Lower lobe of right lung (tissue), 2 donors: Measurements from ENCODE around the gene ATRAID. TPM values are rescaled to one million over a fixed set of nuclear protein-coding genes. Genes with fewer than 3 reads are reported as not detected.

Experiments
- ATAC-seq, 2 donors: fragments of 200-7000 bp; cut with Tn5 transposase; one replicate each; pipeline ENCODE4 v1.9.1; 2020 to 2022; ENCODE audit warnings: mild to moderate bottlenecking in 2 of 2, moderate library complexity in 2 of 2
- DNase-seq: peaks from one replicate; pipeline ENCODE4 v3.0.0-alpha.2; 2020
- H3K27ac ChIP-seq: fragments of 200-600 bp; one replicate; pipeline ENCODE4 v1.8.0; 2022
- H3K27me3 ChIP-seq: fragments of 200-600 bp; one replicate; pipeline ENCODE4 v1.8.0; 2022; ENCODE audit warnings: low read depth
- H3K36me3 ChIP-seq: fragments of 200-600 bp; one replicate; pipeline ENCODE4 v1.8.0; 2022; ENCODE audit warnings: mild to moderate bottlenecking
- H3K4me1 ChIP-seq: fragments of 200-600 bp; one replicate; pipeline ENCODE4 v1.8.0; 2022
- H3K4me3 ChIP-seq: fragments of 200-600 bp; one replicate; pipeline ENCODE4 v1.8.0; 2022; ENCODE audit warnings: mild to moderate bottlenecking
- H3K9me3 ChIP-seq: fragments of 200-600 bp; one replicate; pipeline ENCODE4 v1.8.0; 2022
- intact Hi-C: fragments of 100-400 bp; cut with DNase I; formaldehyde crosslinking; loops from one replicate; pipeline ENCODE4 v1.11.0; 2022
- total RNA-seq: library from RNA; stranded (reverse); fragmentation: NEBNext Ultra II Directional; extraction: Animal tissue kit (Norgen Biotek cat#: 25700); gene quantifications from one replicate; pipeline ENCODE4 v1.2.1, GENCODE V29; 2021
- TF ChIP-seq, protein P1 (sequence below): fragments of 200-600 bp; IDR thresholded peaks from one replicate; pipeline ENCODE4 v1.8.0; 2022; ENCODE audit warnings: antibody characterized with exemption, mild to moderate bottlenecking
- donor health status: DM: no; HTN: yes; CAD: no; lungs with severe emphysema.

The ATRAID gene
- total RNA-seq, 1 donor from 2014 or later: 102 TPM

GRCh38 chr2:27212626-27213471, 1.0 kb downstream of the ATRAID start:
- peak overlapping the region; percentile 87 for H3K4me3 ChIP-seq
- no peaks in the 10 kb centered on the region for H3K9me3 ChIP-seq
- TF ChIP-seq, protein P1, sequence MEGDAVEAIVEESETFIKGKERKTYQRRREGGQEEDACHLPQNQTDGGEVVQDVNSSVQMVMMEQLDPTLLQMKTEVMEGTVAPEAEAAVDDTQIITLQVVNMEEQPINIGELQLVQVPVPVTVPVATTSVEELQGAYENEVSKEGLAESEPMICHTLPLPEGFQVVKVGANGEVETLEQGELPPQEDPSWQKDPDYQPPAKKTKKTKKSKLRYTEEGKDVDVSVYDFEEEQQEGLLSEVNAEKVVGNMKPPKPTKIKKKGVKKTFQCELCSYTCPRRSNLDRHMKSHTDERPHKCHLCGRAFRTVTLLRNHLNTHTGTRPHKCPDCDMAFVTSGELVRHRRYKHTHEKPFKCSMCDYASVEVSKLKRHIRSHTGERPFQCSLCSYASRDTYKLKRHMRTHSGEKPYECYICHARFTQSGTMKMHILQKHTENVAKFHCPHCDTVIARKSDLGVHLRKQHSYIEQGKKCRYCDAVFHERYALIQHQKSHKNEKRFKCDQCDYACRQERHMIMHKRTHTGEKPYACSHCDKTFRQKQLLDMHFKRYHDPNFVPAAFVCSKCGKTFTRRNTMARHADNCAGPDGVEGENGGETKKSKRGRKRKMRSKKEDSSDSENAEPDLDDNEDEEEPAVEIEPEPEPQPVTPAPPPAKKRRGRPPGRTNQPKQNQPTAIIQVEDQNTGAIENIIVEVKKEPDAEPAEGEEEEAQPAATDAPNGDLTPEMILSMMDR: no peak
- DNase-seq (no peak), ATAC-seq (peak; percentile 31 to 37)
- peaks cover 31% of the 10 kb centered on the region for H3K36me3 ChIP-seq
- no peaks in the 10 kb centered on the region for H3K27me3 ChIP-seq
- intact Hi-C loops: no loop called here
- peaks cover 26% of the 10 kb centered on the region for H3K4me1 ChIP-seq
- H3K27ac ChIP-seq: peak overlapping the region; percentile 100

DNA sequence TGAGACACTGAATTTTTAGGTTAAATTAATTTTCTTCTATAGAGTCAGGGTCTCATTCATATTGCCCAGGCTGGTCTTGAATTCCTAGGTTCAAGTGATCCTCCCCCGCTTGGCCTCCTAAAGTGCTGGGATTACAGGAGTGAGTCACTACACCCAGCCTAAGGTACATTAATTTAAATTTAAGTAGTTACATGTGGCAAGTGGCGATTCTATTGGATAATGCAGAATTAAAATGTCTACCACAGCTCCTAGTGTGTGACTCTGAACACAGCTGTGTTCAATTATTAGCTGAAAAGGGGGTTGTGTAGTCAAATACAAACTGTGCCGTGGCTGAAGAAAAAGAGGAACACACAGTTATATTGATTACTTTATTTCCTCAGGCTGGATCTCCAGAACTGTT, 3.1 kb downstream of the ATRAID start:
- no peaks in the 10 kb centered on the region for H3K27me3 ChIP-seq
- H3K36me3 ChIP-seq: peaks cover 11% of the 10 kb centered on the region
- intact Hi-C loops: no loop called here
- H3K4me3 ChIP-seq: no peak overlapping the region
- no peaks in the 10 kb centered on the region for H3K9me3 ChIP-seq
- no peak for DNase-seq
- H3K27ac ChIP-seq: no peak overlapping the region
- ATAC-seq: no peak
- H3K4me1 ChIP-seq: peaks cover 32% of the 10 kb centered on the region
- TF ChIP-seq, protein P1: no peak

- intact Hi-C loops: no loop called here
- H3K4me3 ChIP-seq: peak overlapping the region; percentile 74
- peak overlapping the region; percentile 66 for H3K27ac ChIP-seq
- TF ChIP-seq, protein P1: no peak
- peaks cover 9% of the 10 kb centered on the region for H3K36me3 ChIP-seq
- no peaks in the 10 kb centered on the region for H3K27me3 ChIP-seq
- no peak for DNase-seq
- no peak for ATAC-seq
- no peaks in the 10 kb centered on the region for H3K9me3 ChIP-seq
- peaks cover 26% of the 10 kb centered on the region for H3K4me1 ChIP-seq
These were observed 4.7 kb downstream of the ATRAID start for GRCh38 chr2:27216416-27217137.

- H3K4me3 ChIP-seq: peak within 1 kb of the TSS; percentile 74
- ATAC-seq (peak; percentile 97), DNase-seq (peak; percentile 93)
- H3K27me3 ChIP-seq: no peaks in the 10 kb centered on the region
- intact Hi-C loops: no loop called here
- H3K27ac ChIP-seq: peak within 1 kb of the TSS; percentile 66
- H3K9me3 ChIP-seq: no peaks in the 10 kb centered on the region
- H3K4me1 ChIP-seq: peaks cover 26% of the 10 kb centered on the region
- TF ChIP-seq, protein P1: peak; percentile 39
- peaks cover 17% of the 10 kb centered on the region for H3K36me3 ChIP-seq
These were observed 5.6 kb downstream of the ATRAID start, which contains the start of gene CAD for GRCh38 chr2:27217173-27218121. Gene CAD (plus strand): TSS chr2:27217369. CDS start chr2:27217552, 183 bp downstream.

DNA sequence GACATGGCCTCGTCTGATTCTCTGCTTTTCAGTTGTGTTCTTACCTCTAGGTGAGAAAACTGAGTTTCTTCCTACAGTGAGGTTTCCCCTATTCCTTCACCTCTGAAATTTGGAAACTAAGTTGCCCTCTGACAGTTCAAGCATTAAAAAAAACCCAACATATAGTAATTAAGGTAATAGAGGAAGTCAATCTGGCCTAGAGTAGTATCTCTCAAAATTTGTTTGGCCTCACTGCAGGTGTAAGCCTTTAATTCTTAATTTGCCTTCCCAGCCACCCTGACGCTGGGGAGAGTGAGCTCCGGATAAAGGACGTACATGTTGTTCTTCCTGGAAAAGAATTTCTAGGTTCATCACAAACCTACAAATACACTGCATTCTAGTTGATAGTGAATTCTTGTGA, 6.8 kb downstream of the ATRAID start:
- peaks cover 29% of the 10 kb centered on the region for H3K36me3 ChIP-seq
- H3K4me3 ChIP-seq: no peak overlapping the region
- DNase-seq: no peak

More for the DNA sequence above, 6.8 kb downstream of the ATRAID start:
- no peak for ATAC-seq
- peaks cover 17% of the 10 kb centered on the region for H3K4me1 ChIP-seq
- intact Hi-C loops: no loop called here
- H3K9me3 ChIP-seq: no peaks in the 10 kb centered on the region
- H3K27ac ChIP-seq: no peak overlapping the region
- H3K27me3 ChIP-seq: no peaks in the 10 kb centered on the region
- TF ChIP-seq, protein P1: no peak
